GM21717 (cell line): ENCODE results near the gene KIF16B.

Experiments used
- ATAC-seq: cut with Tn5 transposase; IDR thresholded peaks from one replicate; pipeline ENCODE4 v1.9.1; 2021; ENCODE audit warnings: mild to moderate bottlenecking, moderate library complexity; ENCODE audit not compliant: unreplicated experiment

Gene KIF16B

GRCh38 chr20:16483024-16483423 is 90.2 kb downstream of the KIF16B start:
- no peak for ATAC-seq

- ATAC-seq, result no peak
Measured at GRCh38 chr20:16481977-16482376, 91.3 kb downstream of the KIF16B start.

GRCh38 chr20:16479666-16480065 is 93.6 kb downstream of the KIF16B start:
- no peak for ATAC-seq

DNA sequence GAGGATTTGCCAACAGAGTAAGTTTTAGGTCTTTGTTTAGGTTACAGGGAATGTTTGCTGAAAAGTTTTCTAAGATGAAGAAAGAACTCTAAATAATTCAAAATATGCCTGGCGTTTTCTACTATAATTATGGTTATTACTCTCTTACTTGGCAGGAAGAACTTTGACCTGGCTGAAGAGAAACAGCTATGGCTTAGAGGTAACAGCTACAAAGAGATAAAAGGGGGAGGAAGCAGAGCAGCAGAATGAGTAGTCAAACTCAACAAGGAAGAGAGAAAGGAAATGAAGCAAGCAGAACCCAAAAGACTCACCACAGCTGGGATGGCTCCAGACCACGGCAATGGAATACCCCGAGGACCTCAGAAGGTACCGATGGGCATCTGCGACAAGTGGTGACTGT is 95.6 kb downstream of the KIF16B start:
- ATAC-seq, result no peak

DNA sequence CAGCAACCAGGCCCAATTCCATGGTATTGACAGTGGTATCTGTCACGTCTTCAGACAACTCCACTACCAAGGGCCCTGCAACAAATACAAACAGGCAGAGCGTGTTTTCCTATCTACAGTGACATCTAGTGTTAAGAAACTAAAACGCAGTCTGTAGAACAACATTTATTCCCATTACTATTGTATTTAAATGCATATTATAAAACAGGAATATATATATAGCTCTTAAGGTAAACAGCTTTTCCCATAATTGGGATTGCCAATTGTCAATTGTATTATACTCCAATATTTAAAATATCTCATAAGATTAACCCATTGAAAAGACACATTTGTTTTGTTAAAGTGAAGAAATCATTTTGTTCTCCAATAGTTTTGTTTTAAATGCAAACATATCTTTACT is 97.2 kb downstream of the KIF16B start:
- no peak for ATAC-seq

- ATAC-seq, result no peak
Measured at GRCh38 chr20:16475225-16475624, 98.0 kb downstream of the KIF16B start.

GRCh38 chr20:16474363-16474762 is 98.9 kb downstream of the KIF16B start:
- no peak for ATAC-seq

DNA sequence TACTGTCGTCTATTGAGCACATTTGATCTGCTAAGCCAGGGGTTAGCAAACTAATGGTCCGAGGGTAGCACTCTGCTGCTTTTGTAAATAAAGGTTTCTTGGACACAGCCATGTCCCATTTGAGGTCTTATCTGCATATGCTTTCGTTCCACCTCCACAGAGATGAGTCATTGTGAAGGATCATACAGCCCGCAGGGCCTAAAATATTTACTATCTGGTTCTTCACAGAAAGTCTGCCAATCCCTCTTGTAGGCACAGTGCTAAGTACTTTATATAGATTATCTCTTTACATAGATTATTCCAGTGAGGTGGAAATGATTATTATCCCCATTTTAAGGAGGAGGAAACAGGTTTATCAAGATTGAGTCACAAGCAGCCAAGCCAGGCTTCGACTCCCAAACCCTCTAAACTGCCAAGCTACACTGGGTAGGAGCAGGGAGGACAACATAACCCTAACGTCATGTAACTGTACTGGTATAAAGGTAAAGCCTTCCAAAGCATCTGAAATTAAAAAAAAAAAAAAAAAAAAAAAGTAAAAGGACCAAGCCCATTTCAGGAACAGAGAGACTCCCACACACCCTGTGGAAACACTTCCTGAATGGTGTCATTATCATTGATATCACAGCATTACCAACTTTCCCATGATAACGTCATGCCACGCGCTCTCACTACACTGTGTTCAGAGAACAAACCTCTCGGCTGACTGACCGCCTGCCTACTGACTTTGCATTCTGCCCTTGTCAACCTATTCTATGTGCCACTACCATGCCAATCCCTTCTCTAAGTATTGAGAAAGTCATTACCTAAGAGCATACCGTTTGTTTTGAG is 101.0 kb downstream of the KIF16B start:
- no peak for ATAC-seq

GRCh38 chr20:16469395-16469905 is 103.8 kb downstream of the KIF16B start:
- ATAC-seq, result no peak

GRCh38 chr20:16462711-16463110 is 110.5 kb downstream of the KIF16B start:
- ATAC-seq, result no peak

- ATAC-seq, result no peak
Measured at GRCh38 chr20:16459019-16459700, 114.1 kb downstream of the KIF16B start.

- no peak for ATAC-seq
Measured at GRCh38 chr20:16457514-16457913, 115.7 kb downstream of the KIF16B start.

GRCh38 chr20:16455324-16455723 is 117.9 kb downstream of the KIF16B start:
- ATAC-seq, result no peak

DNA sequence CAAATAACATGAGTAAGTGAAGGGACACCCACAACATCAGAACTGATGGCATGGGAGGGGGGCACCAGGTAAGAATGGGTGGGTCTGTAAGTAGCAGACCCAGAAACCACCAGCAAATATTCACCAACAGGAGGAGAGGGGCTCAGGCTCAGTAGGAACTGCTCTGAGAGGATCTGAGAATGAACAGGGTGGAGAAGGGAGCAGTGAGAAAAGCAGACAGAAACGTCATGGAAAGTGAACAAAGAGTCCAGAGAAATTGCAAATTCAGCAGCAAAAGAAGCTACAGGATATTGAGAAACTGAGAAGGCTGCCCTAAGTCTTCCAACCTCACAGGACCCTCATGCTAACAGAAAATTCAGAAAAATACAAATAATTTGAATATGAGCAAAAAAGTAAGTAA is 121.3 kb downstream of the KIF16B start:
- ATAC-seq, result no peak

DNA sequence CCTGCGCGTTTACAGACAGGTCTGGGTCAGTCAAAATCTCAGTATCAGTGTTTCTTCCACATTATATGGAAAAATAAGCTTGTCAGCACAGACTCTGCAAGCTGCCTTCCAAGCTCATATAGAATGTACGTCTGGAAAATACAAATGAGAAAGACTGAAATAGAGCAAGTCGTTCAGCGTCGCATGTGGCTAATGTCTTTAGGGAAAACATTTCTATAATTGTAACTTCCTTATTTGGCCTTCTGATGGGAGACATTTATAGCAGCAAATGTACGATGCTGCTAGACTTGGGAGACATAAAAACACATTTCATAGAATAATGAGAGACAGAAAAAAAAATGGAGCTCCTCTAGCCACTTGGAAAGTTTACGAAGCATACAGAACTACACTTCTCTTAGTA is 122.2 kb downstream of the KIF16B start:
- ATAC-seq, result no peak

DNA sequence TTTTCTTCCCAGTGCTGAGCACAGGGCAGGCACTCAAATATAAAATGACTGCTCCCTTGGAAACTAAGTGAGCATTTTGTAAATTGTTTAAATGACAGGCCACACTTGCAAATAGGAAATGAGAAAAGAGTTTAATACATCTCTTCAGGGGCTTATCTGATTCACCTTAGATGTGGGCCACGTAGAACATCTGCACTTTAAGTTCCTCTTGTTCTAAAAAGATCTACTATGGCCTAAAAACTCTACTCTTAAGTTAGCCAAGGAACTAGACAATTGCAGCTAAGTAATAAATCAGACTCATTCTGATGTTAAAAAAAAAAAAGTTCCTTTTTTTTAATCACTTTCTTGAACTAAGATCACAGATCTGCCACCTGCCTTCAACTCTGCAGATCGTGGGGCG is 126.3 kb downstream of the KIF16B start:
- ATAC-seq, result no peak

GRCh38 chr20:16446246-16446645 is 127.0 kb downstream of the KIF16B start:
- ATAC-seq, result no peak

DNA sequence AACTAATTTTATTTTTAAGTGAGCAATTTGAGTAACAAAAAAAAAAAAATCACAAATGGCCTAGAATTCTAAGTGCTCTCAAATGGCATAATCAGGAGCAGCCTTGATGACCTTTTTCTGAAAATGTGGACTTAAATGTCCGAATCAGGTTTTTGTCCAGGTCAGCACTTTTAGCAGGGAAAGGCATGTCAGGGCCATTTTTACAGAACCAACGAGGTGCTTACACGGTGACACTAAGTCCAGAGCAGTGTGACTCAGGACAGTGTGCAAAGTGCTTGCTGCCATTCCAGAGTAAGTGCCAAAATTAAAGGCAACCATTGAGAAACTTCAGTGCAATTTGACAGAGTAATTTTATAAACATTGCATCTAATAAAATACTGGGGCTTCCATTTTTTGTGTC is 127.8 kb downstream of the KIF16B start:
- no peak for ATAC-seq

DNA sequence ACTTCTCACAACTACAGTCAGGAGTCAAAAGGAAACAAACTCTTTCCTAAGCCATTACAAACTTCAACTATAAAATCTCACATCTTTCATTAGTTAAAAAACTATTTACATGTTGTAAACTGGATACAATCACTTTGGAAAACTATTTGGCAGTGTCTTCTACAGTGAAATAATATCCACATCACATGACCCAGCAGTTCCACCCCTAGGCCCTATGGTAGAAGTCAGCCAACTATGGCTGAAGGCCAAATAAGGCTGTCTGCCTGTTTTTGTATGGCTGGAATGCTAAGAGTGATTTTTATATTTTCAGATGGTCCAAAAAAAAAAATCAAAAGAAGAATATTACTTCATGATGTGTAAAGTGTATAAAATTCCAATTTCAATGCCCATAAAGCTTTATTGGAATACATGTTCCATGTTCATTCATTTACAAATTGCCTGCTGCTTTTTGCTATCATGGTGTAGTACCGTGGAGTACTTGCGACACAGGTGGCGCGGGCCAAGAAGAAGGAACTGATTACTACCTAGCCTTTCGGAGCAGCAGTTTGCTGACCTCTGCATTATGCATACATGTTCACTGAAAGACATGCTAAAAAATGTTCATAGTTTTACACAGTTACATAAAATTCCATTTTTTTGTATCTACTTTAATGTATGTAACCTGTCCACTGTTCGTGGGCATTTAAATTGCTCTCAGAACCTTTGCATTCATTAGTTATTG is 129.0 kb downstream of the KIF16B start:
- no peak for ATAC-seq

- ATAC-seq, result no peak
Measured at GRCh38 chr20:16441546-16442164, 131.6 kb downstream of the KIF16B start.

DNA sequence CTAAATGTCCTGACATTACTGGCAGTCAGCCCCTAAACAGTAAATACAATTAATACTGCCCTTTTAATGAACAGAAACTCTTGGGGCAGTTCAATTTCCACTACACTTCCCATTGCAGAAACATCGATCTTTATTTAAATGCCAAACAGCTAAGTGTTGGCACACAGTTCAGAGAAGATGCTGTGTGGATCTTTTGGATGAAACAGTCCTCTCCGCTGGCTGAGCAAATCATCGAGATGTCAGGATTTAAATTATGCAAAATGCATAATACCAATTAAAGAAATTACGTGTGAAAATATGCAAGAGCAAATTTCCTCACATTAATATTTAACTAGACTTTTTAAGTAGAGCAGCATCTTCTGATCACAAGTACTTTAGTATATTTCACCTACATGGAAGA is 132.6 kb downstream of the KIF16B start:
- ATAC-seq, result no peak
